Vagina (tissue), 2 donors: ENCODE data around the gene BLMH.

Source experiments
- POLR2A ChIP-seq, 2 donors: fragments of 450-650 bp; IDR thresholded peaks; one replicate each; pipeline ENCODE4 v1.6.1; 2017; ENCODE audit warnings: antibody characterized with exemption in 2 of 2, mild to moderate bottlenecking in 2 of 2, moderate library complexity in 2 of 2
- POLR2AphosphoS5 ChIP-seq, 2 donors: sonication (generic); formaldehyde crosslinking; IDR thresholded peaks; one replicate each; pipeline ENCODE4 v1.9.0; 2017; ENCODE audit warnings: antibody characterized with exemption in 2 of 2, mild to moderate bottlenecking in 2 of 2, low read depth in 1 of 2; ENCODE audit not compliant: insufficient read depth in 1 of 2
- TF ChIP-seq, protein P1 (sequence below), 3 experiments: fragments of 450-650 bp in 2 of 3; fragments of 200-600 bp in 1 of 3; sonication (generic) in 1 of 3; IDR thresholded peaks; one replicate each; pipeline ENCODE4 v1.5.1; 2017 to 2019; ENCODE audit warnings: antibody characterized with exemption in 3 of 3, mild to moderate bottlenecking in 2 of 3, moderate library complexity in 2 of 3

DNA sequence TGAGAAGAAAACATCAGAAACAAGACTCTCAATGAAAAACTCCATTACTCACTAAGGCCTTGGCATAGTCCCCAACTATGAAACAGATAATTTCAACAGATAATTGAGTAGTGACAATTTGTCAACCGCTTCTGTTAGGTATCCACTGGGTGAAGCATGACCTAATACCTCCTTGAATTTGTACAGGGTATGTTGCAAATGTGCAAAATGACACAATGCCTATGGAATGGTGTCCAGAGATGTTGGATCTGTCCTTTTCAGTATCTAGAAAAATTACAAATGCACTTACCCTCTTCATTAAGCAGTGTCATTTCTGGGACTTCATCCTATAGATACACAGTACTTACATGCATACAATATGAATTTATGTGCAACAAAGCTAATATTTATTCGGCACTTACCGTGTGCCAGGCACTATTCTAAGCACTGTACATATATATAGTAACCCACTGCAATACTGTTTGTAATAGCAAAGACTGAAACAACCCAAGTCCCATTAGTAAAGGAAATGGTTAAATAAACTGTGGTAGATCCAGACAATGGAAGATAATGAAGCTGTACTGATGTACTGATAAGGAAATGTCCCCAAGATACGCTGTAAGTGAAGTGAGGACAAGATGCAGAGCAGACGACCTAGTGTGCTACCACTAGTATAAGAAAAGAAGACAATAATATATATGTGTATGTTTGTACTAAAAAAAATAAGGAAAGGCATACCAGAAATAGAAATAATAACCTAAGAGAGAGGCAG, 34.8 kb downstream of the BLMH start:
- TF ChIP-seq, protein P1, sequence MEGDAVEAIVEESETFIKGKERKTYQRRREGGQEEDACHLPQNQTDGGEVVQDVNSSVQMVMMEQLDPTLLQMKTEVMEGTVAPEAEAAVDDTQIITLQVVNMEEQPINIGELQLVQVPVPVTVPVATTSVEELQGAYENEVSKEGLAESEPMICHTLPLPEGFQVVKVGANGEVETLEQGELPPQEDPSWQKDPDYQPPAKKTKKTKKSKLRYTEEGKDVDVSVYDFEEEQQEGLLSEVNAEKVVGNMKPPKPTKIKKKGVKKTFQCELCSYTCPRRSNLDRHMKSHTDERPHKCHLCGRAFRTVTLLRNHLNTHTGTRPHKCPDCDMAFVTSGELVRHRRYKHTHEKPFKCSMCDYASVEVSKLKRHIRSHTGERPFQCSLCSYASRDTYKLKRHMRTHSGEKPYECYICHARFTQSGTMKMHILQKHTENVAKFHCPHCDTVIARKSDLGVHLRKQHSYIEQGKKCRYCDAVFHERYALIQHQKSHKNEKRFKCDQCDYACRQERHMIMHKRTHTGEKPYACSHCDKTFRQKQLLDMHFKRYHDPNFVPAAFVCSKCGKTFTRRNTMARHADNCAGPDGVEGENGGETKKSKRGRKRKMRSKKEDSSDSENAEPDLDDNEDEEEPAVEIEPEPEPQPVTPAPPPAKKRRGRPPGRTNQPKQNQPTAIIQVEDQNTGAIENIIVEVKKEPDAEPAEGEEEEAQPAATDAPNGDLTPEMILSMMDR (IDR thresholded peaks at IDR 0.05) = no peak
- TF ChIP-seq POLR2AphosphoS5 (IDR thresholded peaks at IDR 0.05; ENCODE audit: insufficient read depth in 1 of 2, low read depth in 1 of 2) (no peak), POLR2A (IDR thresholded peaks at IDR 0.05) (no peak)
